Measurements from ENCODE around the gene FSTL4. TPM values are rescaled to one million over a fixed set of nuclear protein-coding genes. Genes with fewer than 3 reads are reported as not detected.

FSTL4 gene
- total and polyA plus RNA-seq, 2 experiments from 2014 or later = 0.47 to 0.74 TPM

DNA sequence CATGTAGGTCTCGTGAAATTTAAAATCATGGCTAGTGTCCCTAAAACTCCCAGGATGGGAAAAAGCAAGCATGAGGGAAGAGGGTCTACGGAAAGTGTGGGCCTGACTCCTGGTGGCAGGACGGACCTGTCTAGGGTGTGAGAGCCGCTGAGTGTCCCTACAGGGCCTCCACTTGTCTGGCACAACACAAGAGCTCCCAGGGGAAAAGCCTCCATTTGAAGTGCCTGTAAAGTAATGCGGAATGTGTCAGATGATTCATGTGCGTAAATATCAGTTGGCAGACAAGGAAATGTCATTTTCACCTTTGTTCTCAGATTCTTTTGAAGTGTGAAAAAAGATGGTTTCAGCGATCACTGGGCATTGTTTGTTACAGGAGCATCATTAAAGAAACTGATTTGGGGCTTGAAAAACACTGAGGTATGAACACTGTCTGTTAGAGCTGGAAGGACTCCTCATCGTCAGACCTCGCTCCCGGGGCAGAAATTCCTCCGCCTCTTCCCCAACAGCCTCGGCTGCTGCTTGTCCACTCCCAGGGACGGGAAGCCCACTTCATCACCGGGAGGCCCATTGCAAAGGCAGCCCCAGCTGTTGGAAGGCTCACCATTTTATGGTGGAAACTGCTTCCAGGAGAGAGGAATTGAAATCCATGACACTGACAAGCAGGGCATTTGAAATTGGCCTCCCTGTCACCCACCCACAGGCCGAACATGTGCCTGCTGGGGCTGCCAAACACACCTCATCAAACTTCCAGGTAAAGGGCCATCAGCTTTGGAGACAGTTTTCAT, 240.8 kb downstream of the FSTL4 start:
- 84% methylated on average over 15 of the region's 15 CpGs for WGBS (ENCODE audit: low lambda C conversion rate, missing lambda C conversion rate)
- H3K4me1 ChIP-seq (ENCODE audit: insufficient read depth) = peaks cover 12% of the 10 kb centered on the region
- no peaks in the 10 kb centered on the region for H3K79me2 ChIP-seq
- no peak for DNase-seq (ENCODE audit: low spot score)
- no peaks in the 10 kb centered on the region for H3K9me3 ChIP-seq (ENCODE audit: low read depth)
- no peaks in the 10 kb centered on the region for H3K36me3 ChIP-seq (replicated peaks; ENCODE audit: insufficient read depth, low read depth)
- TF ChIP-seq EZH2phosphoT487 (IDR thresholded peaks at IDR 0.05; ENCODE audit: low read depth, severe bottlenecking, unreplicated experiment) = no peak
- TF ChIP-seq, protein P1, sequence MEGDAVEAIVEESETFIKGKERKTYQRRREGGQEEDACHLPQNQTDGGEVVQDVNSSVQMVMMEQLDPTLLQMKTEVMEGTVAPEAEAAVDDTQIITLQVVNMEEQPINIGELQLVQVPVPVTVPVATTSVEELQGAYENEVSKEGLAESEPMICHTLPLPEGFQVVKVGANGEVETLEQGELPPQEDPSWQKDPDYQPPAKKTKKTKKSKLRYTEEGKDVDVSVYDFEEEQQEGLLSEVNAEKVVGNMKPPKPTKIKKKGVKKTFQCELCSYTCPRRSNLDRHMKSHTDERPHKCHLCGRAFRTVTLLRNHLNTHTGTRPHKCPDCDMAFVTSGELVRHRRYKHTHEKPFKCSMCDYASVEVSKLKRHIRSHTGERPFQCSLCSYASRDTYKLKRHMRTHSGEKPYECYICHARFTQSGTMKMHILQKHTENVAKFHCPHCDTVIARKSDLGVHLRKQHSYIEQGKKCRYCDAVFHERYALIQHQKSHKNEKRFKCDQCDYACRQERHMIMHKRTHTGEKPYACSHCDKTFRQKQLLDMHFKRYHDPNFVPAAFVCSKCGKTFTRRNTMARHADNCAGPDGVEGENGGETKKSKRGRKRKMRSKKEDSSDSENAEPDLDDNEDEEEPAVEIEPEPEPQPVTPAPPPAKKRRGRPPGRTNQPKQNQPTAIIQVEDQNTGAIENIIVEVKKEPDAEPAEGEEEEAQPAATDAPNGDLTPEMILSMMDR (IDR thresholded peaks at IDR 0.05; ENCODE audit: poor library complexity) = no peak
- no peak for TF ChIP-seq EZH2 (IDR thresholded peaks at IDR 0.05; ENCODE audit: borderline replicate concordance)
- H4K20me1 ChIP-seq (ENCODE audit: insufficient read depth, poor library complexity, severe bottlenecking) = no peaks in the 10 kb centered on the region
- no peaks in the 10 kb centered on the region for H3K9me2 ChIP-seq (replicated peaks; ENCODE audit: insufficient read depth)
- no peaks in the 10 kb centered on the region for H3K27me3 ChIP-seq
- H2AFZ ChIP-seq = no peak overlapping the region
- H3K4me2 ChIP-seq = no peak overlapping the region
- no peak overlapping the region for H3K27ac ChIP-seq
- no peak overlapping the region for H3K4me3 ChIP-seq

DNA sequence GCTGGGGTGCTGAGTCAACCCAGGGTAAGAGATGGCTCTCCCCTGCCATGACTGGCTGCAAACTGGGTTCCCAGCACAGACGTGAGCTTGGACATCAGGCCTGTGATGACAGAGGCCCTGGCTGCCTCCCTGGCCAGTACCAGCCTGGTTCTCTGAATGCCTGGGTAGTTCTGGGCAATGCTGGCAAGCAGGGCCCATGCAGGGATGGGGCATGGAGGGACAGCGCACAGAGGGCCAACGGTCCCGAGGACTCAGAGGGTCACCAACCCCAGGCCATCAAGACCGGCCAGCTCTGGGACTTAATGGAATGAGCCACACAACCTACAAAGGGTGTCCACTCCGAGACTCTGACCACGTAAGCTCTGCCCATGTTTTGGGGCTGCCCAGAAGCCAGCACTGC, 241.4 kb downstream of the FSTL4 start:
- TF ChIP-seq, protein P1 (IDR thresholded peaks at IDR 0.05; ENCODE audit: poor library complexity) = no peak
- no peak for TF ChIP-seq EZH2phosphoT487 (IDR thresholded peaks at IDR 0.05; ENCODE audit: low read depth, severe bottlenecking, unreplicated experiment)
- no peak for TF ChIP-seq EZH2 (IDR thresholded peaks at IDR 0.05; ENCODE audit: borderline replicate concordance)
- Histone ChIP-seq H3K36me3 (replicated peaks; ENCODE audit: insufficient read depth, low read depth) (no peaks in the 10 kb centered on the region), H4K20me1 (ENCODE audit: insufficient read depth, poor library complexity, severe bottlenecking) (no peaks in the 10 kb centered on the region), H3K4me3 (no peak overlapping the region), H2AFZ (no peak overlapping the region), H3K4me2 (no peak overlapping the region), H3K27me3 (no peaks in the 10 kb centered on the region), H3K9me2 (replicated peaks; ENCODE audit: insufficient read depth) (no peaks in the 10 kb centered on the region), H3K79me2 (no peaks in the 10 kb centered on the region), H3K27ac (no peak overlapping the region), H3K9me3 (ENCODE audit: low read depth) (no peaks in the 10 kb centered on the region), H3K4me1 (ENCODE audit: insufficient read depth) (peaks cover 12% of the 10 kb centered on the region)
- no peak for DNase-seq (ENCODE audit: low spot score)
- WGBS (ENCODE audit: low lambda C conversion rate, missing lambda C conversion rate) = 92% methylated on average over 7 of the region's 7 CpGs

DNA sequence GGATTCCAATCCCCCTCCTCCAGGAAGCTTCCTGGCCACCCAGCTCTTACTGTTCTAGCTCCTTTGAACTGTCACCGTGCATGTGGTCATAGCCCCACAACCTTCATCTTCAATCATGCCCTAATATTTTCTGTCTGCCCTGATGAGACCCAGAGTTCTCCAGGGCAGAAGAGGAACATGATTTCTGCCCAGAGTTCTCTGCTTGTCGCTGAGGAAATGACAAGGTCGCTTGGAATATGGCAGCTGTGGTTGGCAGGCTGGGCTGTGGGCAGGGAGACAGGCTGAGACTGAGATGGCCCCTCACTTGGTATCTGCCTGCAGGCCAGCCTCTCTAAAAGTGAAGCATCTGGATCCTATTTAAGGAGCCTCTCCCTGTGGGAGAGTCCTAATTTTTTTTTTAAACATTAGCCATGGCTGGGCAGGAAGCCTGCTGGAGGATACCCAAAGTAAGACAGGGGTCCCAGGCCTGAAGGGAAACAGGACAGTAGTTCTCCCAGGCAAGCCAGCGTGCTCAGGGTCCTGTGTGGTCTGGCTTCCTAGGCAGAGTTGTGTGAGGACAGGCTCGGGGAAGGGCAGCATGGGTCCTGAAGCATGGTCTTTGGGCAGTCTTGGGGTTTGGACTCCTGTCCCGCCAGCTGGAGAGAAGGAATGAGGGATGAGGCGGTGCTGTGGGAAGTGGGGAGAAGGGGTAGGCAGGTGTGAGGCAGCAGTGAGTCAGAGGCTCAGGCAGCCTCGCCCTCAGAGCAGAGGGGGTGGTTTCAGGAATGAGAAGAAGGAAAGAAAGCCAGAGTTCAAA, 242.1 kb downstream of the FSTL4 start:
- 84% methylated on average over 8 of the region's 8 CpGs for WGBS (ENCODE audit: low lambda C conversion rate, missing lambda C conversion rate)
- H3K27me3 ChIP-seq = no peaks in the 10 kb centered on the region
- H4K20me1 ChIP-seq (ENCODE audit: insufficient read depth, poor library complexity, severe bottlenecking) = no peaks in the 10 kb centered on the region
- peak; percentile 30 for DNase-seq (ENCODE audit: low spot score)
- H3K9me3 ChIP-seq (ENCODE audit: low read depth) = no peaks in the 10 kb centered on the region
- TF ChIP-seq, protein P1 (IDR thresholded peaks at IDR 0.05; ENCODE audit: poor library complexity) = no peak
- TF ChIP-seq EZH2 (IDR thresholded peaks at IDR 0.05; ENCODE audit: borderline replicate concordance) = no peak
- TF ChIP-seq EZH2phosphoT487 (IDR thresholded peaks at IDR 0.05; ENCODE audit: low read depth, severe bottlenecking, unreplicated experiment) = no peak
- no peaks in the 10 kb centered on the region for H3K9me2 ChIP-seq (replicated peaks; ENCODE audit: insufficient read depth)
- H3K27ac ChIP-seq = no peak overlapping the region
- H3K79me2 ChIP-seq = no peaks in the 10 kb centered on the region
- no peak overlapping the region for H3K4me3 ChIP-seq
- no peaks in the 10 kb centered on the region for H3K36me3 ChIP-seq (replicated peaks; ENCODE audit: insufficient read depth, low read depth)
- peaks cover 12% of the 10 kb centered on the region for H3K4me1 ChIP-seq (ENCODE audit: insufficient read depth)
- no peak overlapping the region for H2AFZ ChIP-seq
- no peak overlapping the region for H3K4me2 ChIP-seq
